Subcutaneous adipose tissue (tissue), 4 donors: ENCODE data around the gene ID2. TPM values are rescaled to one million over a fixed set of nuclear protein-coding genes. Genes with fewer than 3 reads are reported as not detected.

Experiments
- total RNA-seq, 4 donors: library from RNA; depleted of rRNA; stranded (reverse); fragments of >200 nt; gene quantifications; one replicate each; pipeline ENCODE4 v1.1.0, GENCODE V29; 2016
- TF ChIP-seq, protein P1 (sequence below): fragments of 450-650 bp; IDR thresholded peaks from one replicate; pipeline ENCODE4 v1.5.1; 2016; ENCODE audit warnings: low read depth, mild to moderate bottlenecking, control low read depth, antibody characterized with exemption, moderate library complexity

Gene ID2
- total RNA-seq, 4 donors from 2014 or later = 132 to 209 (median 182) TPM

DNA sequence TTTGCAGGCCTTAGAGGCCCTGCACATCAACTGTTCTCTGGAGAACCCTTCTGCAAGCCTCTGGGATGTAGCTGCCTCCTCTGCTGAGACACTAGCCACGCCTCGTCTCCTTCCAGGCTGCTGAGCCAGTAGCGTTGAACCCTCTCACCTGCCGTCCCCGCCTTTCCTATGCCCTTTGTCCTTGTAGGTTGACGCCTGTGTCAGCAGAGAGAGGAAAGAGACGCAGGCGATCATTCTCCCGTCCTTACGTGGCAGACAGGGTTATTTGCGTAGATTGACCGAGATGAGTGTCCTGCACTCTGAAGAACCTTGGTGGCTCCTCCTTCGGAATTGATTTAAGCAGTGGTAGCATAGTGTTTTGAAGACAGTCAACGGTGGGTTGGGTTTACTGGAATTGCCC, 27.8 kb downstream of the ID2 start:
- TF ChIP-seq, protein P1, sequence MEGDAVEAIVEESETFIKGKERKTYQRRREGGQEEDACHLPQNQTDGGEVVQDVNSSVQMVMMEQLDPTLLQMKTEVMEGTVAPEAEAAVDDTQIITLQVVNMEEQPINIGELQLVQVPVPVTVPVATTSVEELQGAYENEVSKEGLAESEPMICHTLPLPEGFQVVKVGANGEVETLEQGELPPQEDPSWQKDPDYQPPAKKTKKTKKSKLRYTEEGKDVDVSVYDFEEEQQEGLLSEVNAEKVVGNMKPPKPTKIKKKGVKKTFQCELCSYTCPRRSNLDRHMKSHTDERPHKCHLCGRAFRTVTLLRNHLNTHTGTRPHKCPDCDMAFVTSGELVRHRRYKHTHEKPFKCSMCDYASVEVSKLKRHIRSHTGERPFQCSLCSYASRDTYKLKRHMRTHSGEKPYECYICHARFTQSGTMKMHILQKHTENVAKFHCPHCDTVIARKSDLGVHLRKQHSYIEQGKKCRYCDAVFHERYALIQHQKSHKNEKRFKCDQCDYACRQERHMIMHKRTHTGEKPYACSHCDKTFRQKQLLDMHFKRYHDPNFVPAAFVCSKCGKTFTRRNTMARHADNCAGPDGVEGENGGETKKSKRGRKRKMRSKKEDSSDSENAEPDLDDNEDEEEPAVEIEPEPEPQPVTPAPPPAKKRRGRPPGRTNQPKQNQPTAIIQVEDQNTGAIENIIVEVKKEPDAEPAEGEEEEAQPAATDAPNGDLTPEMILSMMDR = no peak

DNA sequence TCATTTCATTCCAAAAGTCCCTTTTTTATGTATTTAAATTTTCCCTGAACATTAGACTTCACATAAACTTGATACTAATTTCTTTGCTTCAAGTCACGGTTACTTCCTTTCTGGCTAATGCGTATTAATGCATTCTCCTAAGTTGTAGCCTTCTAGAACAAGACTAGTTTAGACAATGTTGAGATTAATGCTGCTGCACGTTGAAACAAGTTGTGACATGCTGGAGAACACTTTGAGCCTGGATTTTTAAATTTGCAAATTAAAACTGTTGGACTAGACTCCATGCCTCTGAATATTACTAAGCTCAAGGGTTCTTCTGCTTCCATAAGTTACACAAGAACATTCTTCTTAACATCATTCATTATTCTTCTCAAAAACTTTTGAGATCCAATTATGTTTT, 29.1 kb downstream of the ID2 start:
- TF ChIP-seq, protein P1 = no peak

DNA sequence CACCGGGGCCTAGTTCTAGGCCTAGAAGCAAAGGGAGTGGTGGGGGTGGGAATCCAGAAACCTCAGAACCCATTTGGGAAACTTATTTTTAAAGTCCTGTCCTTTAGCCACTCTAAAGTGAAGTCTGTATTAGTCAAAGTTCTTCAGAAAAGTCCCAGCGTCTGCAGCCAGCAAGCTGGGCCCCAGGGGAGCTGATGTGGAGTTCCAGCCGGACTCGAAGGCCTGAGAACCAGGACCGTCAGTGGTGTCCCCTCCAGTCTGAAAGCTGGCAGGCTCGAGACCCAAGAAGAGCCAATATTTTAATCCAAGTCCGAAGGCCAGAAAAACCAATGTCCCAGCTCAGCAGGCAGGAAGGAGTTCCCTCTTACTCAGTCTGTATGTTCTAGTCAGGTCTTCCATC, 32.4 kb downstream of the ID2 start:
- TF ChIP-seq, protein P1 = no peak

DNA sequence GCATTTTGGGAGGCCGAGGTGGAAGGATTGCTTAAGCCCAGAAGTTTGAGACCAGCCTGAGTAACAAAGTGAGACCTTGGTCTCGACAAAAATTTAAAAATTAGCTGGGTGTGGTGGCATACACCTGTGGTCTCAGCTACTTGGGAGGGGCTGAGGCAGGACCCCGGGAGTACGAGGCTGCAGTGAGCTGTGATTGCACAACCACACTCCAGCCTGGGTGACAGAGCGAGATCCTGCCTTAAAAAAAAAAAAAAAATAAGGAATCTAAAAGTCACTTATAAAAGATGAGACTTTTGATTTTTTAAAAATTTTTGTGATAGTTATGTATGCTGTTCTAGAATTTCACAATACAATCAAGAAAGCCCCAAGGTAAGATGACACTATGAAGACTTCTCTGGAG, 33.1 kb downstream of the ID2 start:
- TF ChIP-seq, protein P1 = no peak

DNA sequence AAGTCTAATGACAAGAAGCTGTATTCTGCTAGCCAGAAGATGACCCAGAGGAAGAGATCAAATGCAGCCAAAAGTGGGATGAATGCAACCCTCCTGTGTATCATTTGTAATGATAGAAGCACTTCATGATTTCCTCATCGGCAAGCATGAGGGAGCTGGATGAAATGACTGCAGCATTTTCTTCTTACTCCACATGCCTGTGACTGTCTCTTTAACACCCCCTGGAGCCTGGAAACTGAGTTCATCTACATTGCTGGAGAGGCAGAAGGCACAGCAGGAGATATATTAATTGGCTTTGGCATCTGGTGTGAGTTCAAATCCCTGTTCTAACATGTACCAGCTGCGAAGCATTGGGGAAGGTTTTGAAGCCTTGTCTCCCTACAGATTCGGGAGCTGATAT, 37.7 kb downstream of the ID2 start:
- TF ChIP-seq, protein P1 = no peak

- TF ChIP-seq, protein P1 = no peak
Measured at GRCh38 chr2:8720741-8721140, 38.9 kb downstream of the ID2 start.

- TF ChIP-seq, protein P1 = no peak
Measured at GRCh38 chr2:8721410-8721809, 39.6 kb downstream of the ID2 start.

DNA sequence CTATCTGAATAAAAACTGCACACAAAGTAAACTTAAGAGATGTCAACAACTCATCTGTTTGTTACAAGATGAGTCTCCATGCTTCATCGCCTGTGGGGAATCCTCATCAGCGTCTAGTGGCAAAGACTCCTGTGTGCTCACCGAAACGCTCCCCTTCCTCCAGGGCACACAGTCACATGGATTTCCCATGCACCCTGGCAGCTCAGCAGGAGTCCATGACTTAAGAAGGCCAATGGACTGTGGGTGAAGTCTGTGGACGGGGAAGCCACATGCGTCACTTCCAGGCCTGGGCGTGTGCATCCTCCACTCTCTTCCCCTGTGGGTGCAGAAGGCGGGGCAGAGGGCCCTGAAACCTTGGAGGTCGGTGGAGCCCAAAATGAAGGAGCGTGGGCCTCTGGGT, 41.1 kb downstream of the ID2 start:
- TF ChIP-seq, protein P1 = no peak
